ENCODE results near the gene SHPK. TPM values are rescaled to one million over a fixed set of nuclear protein-coding genes. Genes with fewer than 3 reads are reported as not detected.
A peak's percentile ranks its signal among the peaks of the same experiment; 100 is the strongest.

Gene SHPK
- total and polyA plus RNA-seq, 8 donors: 4.9 to 29.4 (median 10.8) TPM

DNA sequence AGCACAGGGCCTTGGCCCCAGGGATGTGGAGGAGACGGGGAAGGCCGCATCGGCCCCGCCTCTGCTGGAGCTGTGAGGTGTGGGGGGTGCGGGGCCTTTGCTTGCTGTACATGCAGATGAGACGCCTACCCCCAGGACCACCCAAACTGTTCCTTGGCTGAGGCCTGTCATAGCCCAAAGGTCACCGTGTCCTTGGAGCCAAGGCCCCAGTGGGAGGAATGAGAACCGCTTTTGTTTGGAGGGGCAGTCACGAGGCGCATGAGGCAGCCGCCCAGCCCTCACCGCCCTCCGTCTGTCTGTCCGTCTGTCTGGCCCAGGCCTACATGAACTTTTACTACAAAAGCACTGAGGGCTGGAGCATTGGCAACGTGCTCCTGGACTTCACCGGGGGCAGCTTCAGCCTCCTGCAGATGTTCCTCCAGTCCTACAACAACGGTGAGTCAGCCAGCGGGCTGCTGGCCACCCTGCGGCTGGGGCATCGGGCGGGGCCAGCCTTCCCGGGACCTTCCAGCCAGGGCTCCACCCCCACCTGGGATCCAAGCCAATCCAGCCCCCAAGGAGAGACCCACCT is 23.6 kb upstream of the SHPK start:
- peaks cover 29 to 72% (median 32%) of the 10 kb centered on the region in 4 donors for H3K4me1 ChIP-seq
- no peak for TF ChIP-seq EP300 (IDR thresholded peaks at IDR 0.05)
- peak in 1 of 3 donors; percentile 74 for TF ChIP-seq POLR2AphosphoS5 (IDR thresholded peaks at IDR 0.05)
- TF ChIP-seq, protein P1, sequence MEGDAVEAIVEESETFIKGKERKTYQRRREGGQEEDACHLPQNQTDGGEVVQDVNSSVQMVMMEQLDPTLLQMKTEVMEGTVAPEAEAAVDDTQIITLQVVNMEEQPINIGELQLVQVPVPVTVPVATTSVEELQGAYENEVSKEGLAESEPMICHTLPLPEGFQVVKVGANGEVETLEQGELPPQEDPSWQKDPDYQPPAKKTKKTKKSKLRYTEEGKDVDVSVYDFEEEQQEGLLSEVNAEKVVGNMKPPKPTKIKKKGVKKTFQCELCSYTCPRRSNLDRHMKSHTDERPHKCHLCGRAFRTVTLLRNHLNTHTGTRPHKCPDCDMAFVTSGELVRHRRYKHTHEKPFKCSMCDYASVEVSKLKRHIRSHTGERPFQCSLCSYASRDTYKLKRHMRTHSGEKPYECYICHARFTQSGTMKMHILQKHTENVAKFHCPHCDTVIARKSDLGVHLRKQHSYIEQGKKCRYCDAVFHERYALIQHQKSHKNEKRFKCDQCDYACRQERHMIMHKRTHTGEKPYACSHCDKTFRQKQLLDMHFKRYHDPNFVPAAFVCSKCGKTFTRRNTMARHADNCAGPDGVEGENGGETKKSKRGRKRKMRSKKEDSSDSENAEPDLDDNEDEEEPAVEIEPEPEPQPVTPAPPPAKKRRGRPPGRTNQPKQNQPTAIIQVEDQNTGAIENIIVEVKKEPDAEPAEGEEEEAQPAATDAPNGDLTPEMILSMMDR (IDR thresholded peaks at IDR 0.05): no peak
- no peak for TF ChIP-seq POLR2A (IDR thresholded peaks at IDR 0.05)
- H3K27ac ChIP-seq: peak overlapping the region; percentile 63 to 90 (median 68)
- no peaks in the 10 kb centered on the region for H3K27me3 ChIP-seq
- intact Hi-C loops (cut with DNase I; ENCODE audit: low total_unique reads): no loop called here
- WGBS, 5 donors: 30 to 46% (median 43%) methylated on average over 14 to 22 of the region's 22 CpGs
- peak; percentile 76 to 78 for DNase-seq
- H3K36me3 ChIP-seq: peaks cover 25 to 74% (median 60%) of the 10 kb centered on the region in 4 donors
- H3K9me3 ChIP-seq: no peaks in the 10 kb centered on the region
- H3K4me3 ChIP-seq: no peak overlapping the region

DNA sequence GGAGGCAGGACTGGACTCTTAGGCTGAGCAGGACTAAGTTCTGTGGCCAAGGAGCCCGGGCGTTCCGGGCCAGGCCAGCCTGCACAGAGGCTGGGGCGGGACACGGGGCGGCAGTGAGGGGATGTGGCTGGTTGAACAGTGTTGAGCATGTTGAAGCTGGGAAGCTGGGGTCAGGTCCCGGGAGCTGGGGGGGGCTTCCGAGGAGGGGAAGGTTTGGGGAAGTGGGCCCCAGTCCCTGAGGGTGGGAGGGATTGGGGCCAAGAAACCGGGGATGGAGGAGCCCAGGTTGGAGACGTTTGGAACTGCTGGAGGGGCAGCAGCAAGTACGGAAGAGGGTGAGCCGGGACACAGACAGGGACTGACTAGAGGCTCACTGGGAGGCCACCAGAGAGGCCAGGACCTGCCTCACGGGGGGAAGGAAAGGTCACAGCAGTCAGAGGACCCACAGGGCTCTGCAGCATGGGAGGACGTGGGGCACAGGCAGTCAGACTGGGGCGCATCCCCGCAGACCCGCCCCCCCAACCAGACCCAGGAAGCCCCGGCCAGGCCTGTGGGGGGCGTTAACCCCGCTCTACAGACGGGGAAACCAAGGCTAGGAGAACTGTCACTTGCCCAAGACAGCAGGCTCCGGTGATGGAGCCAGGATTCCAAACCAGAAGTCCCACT is 22.9 kb upstream of the SHPK start:
- intact Hi-C loops (cut with DNase I; ENCODE audit: low total_unique reads): no loop called here

DNA sequence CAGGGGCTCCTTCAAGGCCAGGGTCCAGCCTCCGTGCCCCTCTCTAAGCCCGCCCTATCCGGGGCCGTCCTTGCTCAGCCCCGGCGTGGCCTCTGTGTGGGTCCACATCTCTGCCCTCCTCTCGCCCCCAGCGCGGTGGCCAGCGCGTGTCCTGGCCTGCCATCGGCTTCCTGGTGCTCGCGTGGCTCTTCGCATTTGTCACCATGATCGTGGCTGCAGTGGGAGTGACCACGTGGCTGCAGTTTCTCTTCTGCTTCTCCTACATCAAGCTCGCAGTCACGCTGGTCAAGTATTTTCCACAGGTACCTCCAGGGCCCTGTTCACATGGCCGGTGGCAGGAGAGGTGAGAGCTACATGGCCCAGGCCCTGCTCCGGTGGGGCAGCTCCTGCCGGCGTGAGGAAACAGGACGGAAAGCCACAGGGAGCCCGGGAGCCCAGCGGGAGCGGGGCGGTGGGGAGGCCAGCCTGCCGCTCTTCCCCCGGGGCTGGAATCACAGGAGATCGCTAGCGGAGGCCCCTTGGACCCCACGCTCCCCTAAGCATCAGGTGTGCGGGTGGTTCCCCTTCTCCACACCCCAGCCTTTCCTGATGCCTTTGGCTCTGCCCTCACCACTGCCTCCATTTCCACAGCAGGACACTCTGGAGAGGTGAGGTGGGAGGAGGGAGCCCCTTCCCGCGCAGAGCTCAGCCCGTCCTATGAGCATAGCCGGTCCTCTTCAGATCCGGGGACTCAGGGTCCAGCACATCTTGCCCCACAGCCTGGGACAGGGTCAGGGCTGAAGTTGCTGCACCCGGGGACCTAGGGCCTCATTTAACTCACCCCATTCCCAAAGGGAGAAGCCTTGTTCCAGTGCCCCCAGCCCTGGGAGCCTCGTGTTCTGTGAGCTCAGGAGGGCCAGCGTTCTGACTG is 22.1 kb upstream of the SHPK start:
- Histone ChIP-seq H3K4me1 (peaks cover 28 to 57% (median 32%) of the 10 kb centered on the region in 4 donors), H3K27me3 (no peaks in the 10 kb centered on the region), H3K4me3 (no peak overlapping the region), H3K27ac (peak overlapping the region in 3 of 5 donors; percentile 63 to 90 (median 68)), H3K36me3 (peaks cover 10 to 61% (median 45%) of the 10 kb centered on the region in 4 donors), H3K9me3 (no peaks in the 10 kb centered on the region)
- DNase-seq: no peak
- intact Hi-C loops (cut with DNase I; ENCODE audit: low total_unique reads): no loop called here
- TF ChIP-seq POLR2AphosphoS5 (IDR thresholded peaks at IDR 0.05): no peak
- TF ChIP-seq POLR2A (IDR thresholded peaks at IDR 0.05): no peak
- no peak for TF ChIP-seq EP300 (IDR thresholded peaks at IDR 0.05)
- TF ChIP-seq, protein P1 (IDR thresholded peaks at IDR 0.05): no peak
- 88 to 92% (median 89%) methylated on average over 37 to 42 of the region's 42 CpGs for WGBS, 5 donors

More for the DNA sequence above, 22.9 kb upstream of the SHPK start:
- H3K27me3 ChIP-seq: no peaks in the 10 kb centered on the region
- DNase-seq: no peak
- peak overlapping the region; percentile 63 to 90 (median 68) for H3K27ac ChIP-seq
- H3K4me1 ChIP-seq: peaks cover 28 to 65% (median 32%) of the 10 kb centered on the region in 4 donors
- no peak overlapping the region for H3K4me3 ChIP-seq
- TF ChIP-seq EP300 (IDR thresholded peaks at IDR 0.05) (no peak), POLR2AphosphoS5 (IDR thresholded peaks at IDR 0.05) (no peak), POLR2A (IDR thresholded peaks at IDR 0.05) (no peak)
- TF ChIP-seq, protein P1 (IDR thresholded peaks at IDR 0.05): no peak
- 66 to 78% (median 75%) methylated on average over 22 of the region's 22 CpGs for WGBS, 5 donors
- H3K36me3 ChIP-seq: peaks cover 18 to 69% (median 53%) of the 10 kb centered on the region in 4 donors
- no peaks in the 10 kb centered on the region for H3K9me3 ChIP-seq

DNA sequence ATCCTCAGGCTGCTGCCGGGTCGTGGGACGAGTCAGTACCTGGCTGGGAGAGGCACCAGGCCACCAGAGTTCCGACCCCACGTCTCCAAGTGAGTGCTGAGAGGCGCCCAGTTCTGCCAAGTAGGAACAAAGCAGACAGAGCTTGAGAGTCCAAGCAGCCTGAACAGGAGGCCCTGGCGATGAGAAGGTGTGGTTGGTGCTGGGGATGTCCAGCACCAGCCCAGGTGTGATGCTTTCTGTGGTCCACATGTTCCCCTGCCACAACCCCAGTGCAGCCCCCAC is 21.5 kb upstream of the SHPK start:
- no peak for DNase-seq

More for the DNA sequence above, 21.5 kb upstream of the SHPK start:
- TF ChIP-seq POLR2AphosphoS5 (IDR thresholded peaks at IDR 0.05): no peak
- 73 to 94% (median 79%) methylated on average over 3 to 7 of the region's 7 CpGs for WGBS, 5 donors
- no peaks in the 10 kb centered on the region for H3K27me3 ChIP-seq
- intact Hi-C loops (cut with DNase I; ENCODE audit: low total_unique reads): no loop called here
- no peak overlapping the region for H3K27ac ChIP-seq
- H3K36me3 ChIP-seq: peaks cover 5 to 55% (median 41%) of the 10 kb centered on the region in 4 donors
- H3K4me3 ChIP-seq: no peak overlapping the region
- peaks cover 26 to 51% (median 30%) of the 10 kb centered on the region in 4 donors for H3K4me1 ChIP-seq
- H3K9me3 ChIP-seq: no peaks in the 10 kb centered on the region
